HG03159 (cell line): Measurements from ENCODE around the gene NGB.
"Not testable (repeated sequence)": the region's sequence is repeated elsewhere in the genome, so short reads cannot be mapped to it uniquely, and the experiment has no call there.

Source experiments
- ATAC-seq: cut with Tn5 transposase; IDR thresholded peaks from one replicate; pipeline ENCODE4 v1.9.1; 2021; ENCODE audit warnings: mild to moderate bottlenecking, moderate library complexity; ENCODE audit not compliant: unreplicated experiment

NGB gene, protein sequence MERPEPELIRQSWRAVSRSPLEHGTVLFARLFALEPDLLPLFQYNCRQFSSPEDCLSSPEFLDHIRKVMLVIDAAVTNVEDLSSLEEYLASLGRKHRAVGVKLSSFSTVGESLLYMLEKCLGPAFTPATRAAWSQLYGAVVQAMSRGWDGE

DNA sequence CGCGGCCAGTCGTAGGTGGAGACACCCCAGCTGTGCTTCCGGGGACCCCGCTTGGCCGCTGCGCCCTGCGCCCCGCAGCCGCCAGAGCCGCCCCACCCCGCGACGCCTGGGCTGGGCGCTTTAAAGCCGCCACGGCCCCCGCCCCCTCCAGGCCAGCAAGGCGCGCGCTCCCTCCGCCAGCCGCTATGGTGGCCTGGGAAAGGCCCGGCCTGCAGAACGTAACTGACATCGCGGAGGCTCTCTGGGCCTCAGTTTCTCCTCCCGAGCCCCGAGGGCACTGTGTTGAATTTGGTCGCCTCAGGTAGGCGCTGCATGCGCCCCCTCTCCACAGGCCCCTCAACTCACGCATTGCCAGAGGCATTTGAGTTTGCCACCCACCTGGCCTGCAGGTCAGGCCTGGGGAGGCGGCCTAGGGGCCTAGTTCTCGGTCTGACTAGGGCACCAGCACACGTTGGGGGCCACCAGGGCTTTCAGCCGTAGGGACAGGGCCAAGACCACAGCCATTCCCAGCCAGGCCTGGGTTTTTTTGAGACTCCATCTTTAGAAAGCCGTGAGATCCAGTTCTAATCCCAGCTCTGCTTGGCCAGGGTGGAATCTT, at the start of gene NGB:
Gene NGB (minus strand): TSS at position 94 of the 598 bp plus-strand sequence. CDS start 269 bp downstream, outside the sequence.
- ATAC-seq: no peak

DNA sequence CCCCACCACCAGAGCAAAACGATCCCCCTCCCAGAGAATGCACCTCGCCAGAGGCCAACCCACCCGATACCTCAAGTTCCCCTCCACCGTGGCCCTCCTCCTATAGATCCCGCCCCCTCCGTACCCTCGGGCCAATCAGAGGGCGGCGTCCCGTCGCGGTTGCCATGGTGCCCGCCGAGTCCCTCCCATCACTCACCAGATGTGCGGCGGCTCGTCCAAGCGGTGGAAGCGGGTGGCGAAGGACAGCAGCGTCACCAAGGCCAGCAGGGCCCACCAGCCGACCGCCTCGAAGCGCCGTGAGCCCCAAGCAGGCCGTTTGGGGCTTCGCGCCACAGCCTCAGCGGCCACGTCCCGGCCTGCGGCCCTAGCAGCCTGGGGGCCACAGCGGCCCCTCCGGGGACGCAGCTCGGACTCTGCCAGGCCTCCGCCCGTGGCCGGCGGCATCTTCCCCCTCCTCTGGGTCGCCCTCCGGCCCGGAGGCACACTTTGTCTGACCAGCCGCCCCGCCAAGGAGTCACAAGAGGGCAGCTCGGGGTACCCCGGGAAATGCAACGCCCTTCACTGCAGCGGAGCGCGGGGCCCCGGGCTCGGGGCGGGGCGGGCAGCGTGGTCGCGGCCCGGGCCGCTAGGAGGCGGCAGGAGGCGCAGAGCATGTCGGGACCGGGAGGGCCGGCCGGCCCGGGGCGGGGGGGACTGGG, 49.4 kb upstream of the NGB start, which contains the start of gene POMT2:
Gene POMT2 (minus strand): TSS at position 646 of the 698 bp plus-strand sequence. CDS start 202 bp downstream, at position 444.
- peak; percentile 67 for ATAC-seq

DNA sequence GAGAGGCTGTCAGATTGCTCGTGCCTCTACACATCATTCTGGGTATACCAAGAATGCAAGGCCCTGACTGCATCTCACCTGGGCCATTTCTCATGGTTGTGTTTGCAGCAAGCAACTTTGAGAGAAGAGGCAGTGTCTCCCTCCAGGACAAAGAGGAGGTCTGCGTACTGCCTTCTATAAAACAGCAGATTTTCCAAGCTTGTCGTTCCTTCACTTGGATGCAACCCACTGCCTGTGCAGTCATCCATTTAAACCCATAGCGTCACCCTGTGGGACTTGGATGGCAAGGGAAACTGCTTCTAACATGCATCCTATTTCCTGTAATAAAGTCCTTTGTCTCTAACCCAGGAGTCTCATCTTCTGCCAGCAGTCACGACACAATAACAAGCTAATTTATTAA, 48.4 kb upstream of the NGB start:
- ATAC-seq: no peak

DNA sequence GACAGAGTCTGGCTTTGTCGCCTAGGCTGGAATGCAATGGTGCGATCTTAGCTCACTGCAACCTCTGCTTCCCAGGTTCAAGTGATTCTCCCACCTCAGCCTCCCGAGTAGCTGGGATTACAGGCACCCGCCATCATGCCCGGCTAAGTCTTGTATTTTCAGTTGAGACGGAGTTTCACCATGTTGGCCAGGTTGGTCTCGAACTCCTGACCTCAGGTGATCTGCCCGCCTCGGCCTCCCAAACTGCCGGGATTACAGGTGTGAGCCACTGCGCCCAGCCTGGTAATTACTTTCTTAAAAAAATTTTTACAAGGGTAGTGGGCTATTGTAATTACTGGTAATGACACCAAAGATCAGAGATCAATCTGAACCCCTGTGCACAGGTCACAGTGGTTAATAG, 47.8 kb upstream of the NGB start:
- not testable (repeated sequence) for ATAC-seq

DNA sequence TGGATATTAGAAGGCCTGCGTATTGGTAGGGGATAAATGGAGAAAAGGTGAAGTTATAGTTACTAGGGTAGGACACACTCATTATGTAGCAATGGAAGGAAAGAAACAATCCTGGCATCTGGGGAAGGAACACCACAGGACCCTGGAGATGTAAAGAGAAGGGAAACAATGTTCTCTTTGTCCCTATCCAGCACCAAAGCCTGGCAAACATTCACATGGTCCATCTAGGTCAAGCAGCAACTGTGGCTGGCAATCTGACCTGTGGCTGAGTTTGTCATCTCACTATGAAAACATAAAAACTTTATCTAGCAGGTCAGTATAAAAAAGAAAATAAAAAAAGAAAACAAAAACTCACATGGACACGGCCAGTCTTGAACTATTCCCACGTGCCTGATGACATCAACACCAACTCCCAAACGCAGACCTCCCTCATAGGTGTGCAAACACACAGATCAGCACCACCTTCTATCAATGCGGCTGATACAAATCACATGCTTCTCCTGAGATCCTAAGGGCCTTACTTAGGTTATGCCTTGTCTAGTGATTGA, 47.1 kb upstream of the NGB start:
- no peak for ATAC-seq

DNA sequence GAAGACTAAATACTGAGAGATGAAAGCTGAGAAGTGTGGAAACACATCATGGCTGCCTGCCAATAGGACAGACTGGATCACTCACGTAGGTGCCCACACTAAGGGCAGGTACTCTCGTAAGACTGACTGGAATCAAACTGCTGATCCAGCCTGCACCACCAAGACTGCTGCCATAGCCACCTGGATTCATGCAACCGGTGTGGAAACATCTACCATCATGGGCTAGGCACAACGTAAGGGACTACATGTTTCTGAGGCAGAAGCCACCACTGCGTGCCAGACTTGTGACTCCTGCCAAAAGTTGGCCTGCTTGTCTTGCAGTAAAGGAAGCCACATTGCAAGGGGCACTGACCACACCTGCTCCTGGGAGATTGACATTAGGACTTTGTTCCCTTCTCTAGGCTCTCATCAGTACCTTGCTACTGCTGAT, 45.9 kb upstream of the NGB start:
- no peak for ATAC-seq

DNA sequence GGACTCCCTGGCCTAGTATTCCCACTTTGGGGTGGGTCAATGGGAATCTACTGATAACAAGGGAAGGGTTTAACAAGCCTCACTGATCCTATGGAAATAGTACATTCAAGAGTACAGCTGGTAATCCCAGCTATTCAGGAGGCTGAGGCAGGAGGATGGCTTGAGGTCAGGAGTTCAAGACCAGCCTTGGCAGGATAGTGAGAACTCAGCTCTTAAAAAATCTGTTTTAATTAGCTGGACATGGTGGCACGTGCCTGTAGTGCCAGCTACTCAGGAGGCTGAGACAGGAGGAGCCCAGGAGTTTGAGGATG, 45.1 kb upstream of the NGB start:
- no peak for ATAC-seq

DNA sequence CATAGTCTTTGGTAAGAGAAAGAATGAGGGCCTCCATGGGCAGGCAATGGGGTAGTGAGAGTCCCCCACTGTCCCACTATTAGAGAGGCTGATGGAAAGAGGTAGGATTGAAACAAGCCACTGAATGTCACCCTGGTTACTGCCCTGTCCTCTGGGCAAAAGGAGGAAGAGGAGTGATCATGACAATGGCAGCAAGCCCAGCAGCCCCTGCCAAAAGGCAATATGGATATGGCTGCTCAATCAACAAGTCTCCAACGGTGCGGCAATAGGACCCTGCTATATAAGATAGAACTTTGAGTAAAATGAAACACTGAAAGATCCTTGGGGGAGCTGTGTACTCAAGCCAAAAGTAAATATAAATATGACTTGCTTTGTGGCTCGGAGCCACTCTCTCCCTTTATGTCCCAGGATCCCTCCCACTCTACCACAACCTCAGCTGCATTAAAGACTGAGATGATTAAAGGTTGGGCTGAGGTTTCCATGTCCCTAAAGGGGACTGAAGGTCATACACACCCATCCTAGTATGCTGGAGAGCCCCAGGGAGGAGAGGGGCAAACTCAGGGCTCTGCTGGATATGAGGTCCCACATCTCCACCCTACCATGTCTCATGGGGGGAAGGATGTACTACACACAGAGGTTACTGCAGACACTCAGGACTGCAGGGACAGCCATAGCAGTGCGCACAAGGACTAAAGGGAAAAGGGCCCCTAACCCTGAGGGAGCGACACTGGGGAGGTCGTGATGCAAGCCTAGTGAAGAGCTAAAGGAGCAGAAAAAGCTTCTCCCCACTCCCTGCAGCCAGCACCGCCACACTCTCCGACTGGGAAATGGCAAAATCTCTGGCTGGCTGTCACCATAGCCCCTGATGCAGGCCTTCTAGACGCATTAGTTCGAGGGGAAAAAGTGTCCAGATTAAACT, 43.8 kb upstream of the NGB start:
- no peak for ATAC-seq

DNA sequence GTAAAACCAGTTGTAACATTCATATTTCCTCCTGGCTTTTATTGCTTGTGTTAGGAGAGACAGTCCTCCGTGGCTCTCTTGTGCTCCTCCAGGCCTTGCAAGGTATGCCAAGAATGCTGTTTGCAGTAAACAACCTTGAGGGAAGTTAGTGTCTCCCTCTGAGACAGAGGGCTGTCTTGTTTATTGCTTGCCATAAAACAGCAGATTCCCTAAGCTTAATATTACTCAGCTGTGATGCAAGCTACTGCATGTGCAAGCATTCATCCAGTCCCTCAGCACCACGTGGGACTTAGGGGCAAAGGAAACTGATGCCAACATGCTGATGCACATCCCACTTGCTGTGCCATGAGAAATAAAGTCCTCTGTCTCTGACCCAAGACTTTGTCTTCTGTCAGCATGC, 43.0 kb upstream of the NGB start:
- ATAC-seq: no peak

DNA sequence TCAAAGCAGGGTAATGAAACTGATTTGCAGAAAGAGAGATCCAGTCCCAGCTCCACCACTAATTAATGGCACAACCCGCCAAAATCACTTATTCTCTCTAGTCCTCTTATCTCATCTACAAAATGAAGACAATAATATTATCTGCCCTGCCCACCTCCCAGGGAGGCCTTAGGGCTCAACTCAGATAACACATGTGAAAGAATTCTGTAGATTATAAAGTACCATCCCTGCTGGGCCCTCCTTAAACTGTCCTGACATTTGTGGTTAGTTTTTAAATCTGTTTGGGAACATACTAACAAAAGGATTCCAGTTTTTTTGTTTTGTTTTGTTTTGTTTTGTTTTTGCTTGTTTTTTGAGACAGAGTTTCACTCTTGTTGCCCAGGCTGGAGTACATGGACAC, 42.4 kb upstream of the NGB start:
- ATAC-seq: no peak

DNA sequence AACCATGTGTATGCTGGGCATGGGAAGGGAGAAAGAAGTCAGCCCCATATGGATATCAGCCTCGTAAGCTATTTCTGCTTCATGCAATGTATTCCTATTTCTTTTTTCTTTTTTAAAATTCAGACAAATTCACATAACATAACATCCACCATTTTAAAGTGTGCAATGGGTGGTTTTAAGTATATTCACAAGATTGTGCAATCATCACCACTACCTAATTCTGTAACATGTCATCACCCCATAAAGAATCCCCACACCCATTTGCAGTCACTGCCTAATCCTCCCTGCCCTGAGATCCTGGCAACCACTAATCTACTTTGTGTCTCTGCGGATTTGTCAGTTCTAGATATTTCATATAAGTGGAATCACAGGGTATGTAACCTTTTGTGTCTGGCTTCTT, 40.2 kb upstream of the NGB start:
- ATAC-seq: no peak

DNA sequence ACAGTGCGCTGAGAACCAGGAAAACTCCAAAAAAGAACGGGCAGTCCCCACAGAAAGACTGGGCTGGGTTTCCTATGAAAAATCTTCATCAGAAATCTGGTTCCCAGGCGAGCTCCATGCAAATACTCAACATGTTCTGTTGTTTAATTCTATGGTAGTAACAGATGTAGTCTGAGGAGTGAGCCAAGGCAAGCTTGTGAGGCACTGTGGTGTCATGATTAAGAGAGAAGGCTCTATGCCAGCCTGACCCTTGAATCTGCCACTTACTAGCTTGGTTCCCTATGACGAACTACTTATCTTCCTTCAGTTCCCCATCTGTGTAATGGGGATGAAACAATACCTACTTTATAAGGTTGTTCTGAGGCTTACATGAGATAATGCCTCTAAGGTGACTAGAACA, 39.0 kb upstream of the NGB start:
- no peak for ATAC-seq

DNA sequence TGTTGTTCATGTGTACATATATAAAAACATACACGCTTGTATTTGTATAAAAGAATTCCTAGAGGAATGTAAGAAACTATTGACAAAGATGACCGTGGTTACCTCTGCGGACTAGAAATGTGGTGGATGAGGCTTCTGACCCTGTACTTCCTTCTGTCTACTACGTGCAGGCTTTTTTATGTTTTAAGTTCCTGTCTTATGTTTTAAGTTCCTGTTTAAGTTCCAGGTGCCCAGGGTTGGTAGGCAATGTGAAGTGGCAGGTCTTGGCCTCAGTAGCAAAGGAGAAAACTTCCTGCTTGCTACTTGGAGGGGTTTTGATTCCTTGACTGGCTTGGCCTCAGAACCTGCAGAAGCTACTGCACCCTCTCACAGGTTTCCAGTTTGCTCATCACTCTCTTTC, 38.1 kb upstream of the NGB start:
- ATAC-seq: no peak

DNA sequence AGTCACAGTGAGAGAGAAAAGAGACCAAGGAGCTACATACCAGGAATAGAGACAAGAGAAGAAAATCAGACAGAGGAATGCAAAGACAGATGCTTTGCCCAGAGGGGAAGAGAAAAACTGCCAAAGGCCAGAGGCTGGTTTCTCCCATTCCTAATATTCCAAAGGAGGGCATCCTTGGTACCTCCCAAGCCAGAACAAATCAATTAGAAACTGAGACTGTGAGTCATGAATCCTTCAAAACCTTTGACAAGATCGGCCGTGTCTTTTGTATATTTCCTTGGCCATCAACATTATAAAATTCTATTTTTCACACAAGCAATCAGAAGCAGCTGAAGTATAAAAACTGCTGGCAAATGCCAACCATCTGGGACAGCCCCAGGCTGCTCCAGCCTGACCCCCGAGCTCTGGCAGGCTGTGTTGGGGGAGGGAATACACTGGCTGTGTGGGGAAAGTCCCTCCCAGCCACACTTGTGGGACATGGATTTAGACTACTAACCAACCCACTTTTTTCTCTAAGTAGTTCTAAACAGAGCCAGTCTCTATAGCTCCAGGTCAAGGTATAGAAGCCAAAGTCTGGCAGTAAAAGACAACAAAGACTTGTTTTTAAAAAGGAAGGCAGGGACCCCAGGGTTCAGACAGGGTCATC, 36.0 kb upstream of the NGB start:
- no peak for ATAC-seq

DNA sequence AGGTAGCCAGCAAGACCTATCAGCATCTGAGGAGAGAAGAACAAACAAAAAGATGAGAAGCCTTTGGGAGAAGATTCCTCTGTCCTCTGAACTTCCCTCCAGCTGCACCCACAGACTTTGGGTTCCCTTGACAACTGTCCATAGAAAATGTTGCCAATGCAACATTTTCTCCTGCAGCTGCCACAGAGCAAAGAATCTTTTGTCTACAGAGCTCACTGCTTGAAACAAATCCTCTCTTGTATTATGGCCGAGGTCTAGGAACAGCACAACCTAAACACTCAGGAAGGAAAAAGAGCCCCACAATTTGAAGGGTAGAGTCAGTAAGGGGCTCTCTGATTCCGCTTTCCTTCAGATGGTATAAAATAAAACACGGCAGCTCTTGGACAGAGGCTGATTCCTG, 35.4 kb upstream of the NGB start:
- no peak for ATAC-seq

DNA sequence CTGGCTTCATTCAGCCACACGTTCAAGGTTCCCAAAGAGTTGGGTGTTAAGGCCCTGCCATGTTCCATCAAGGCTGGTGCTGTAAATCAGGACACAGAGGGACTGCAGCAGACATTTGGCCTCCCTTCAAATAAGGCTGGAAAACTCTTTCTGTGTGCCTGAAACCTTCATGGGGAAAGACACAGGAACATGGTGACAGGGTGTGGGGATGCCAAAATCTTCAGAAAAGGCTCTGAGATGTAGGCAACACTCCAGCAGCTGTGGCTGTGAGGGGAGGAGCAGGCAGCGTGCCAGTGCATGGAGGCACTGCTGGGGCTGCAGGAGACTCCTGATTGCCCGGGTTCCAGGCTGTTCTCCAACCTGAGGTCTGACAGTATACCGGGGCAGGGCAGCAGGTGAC, 34.7 kb upstream of the NGB start:
- ATAC-seq: no peak

DNA sequence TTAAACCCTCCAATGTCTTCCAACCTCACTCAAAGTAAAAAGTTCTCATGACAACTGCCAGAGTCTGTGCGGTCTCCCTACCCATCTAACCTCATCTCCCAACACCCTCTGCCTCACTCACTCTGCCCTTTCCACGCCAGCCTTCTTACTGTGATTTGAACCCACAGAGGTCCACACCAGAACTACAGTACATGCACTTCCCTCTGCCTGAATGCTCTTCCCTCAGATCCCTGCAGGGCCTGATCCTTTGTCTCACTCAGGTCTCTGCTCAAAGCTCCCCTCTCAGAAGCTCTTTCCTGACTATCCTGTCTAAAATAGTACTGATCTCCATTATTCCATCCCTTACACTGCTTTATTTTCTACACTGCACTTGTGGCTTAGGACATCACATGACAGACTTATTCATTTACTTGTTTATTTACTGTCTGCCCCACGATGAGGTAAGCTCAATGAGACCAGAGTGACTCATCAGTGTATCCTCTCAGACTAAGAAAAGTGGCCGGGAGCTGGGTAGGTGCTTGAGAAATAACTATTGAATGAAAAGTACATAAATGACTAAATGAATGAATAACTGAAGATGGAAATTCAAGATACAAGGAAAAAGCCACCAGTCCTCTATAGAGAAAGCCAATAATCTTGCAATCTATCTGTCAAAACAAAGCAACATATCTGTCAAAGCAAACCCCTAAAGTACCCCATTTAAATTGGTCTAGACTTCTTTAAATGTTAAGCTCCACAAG, 32.6 kb upstream of the NGB start:
- ATAC-seq: no peak

DNA sequence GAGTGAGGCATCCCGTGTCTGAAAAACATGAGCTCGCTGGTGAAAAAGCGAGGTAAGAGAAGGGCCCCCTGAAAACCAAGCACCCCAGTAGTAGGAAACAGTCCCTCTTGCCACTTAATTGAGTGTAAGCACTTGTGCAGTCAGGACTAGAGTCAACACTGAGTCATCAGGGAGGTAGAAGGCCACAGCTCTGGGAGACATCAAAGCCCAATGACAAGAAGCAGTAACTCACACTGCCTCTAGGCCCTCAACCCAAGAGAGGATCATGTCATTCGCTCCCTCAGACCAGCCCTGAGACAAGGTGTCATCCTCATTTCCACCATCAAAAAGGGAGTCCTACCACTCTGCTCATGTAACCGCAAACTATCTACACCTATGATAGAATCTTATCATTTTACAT, 31.9 kb upstream of the NGB start:
- ATAC-seq: no peak

DNA sequence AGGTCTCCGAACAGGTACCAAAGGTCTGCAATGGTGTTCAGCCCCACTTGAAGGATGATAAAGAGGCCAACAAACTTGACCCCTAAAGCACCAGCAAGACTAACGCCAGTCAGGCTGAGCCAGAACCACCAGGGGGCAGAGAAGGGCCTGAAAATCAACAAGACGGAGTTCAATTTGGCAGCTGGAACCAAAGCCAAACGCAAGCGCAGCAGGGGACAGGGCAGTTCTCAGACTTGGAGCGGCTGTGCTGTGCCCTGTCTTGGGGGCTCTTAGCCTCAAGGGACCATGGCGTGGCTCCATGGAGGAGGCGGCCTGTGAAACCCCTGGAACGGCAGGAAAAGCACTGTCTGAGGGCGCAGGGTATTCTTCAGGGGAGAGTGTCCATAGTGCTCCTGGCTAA, 30.1 kb upstream of the NGB start:
- ATAC-seq: no peak

DNA sequence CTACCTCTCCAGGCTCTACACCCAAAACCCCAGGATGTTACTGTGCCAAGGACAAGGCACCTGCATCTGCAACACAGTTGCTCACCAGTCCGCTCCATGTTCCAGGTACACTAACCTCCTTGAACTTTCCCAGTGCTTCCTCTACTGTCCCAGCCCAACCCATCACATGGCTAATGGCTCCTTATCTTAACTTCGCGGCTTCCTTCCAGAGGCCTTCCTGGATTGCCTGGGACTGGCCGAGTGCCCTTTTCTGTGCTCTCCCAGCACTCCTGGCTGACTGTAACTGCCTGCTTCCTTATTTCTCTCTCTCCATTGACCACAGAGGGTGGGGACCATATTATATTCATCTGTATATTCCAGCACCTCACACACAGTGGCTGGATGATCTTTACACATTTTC, 28.8 kb upstream of the NGB start:
- no peak for ATAC-seq
